Endothelial cell of umbilical vein (primary cell): Measurements from ENCODE around the gene PHACTR2. TPM values are rescaled to one million over a fixed set of nuclear protein-coding genes. Genes with fewer than 3 reads are reported as not detected.

ENCODE experiments used
- BruUV-seq: library from RNA; stranded (reverse); fragments of 400-500 nt; replicated peaks from 2 replicates; lab custom pipeline; 2021; lab: Mats Ljungman, UMichigan
- CTCF ChIA-PET: fragments of 300-600, 350-600 bp; sonication (Branson Sonifier 250); formaldehyde crosslinking; loops from one replicate; lab custom pipeline; 2021; ENCODE audit warnings: antibody characterized with exemption, inconsistent platforms; lab: Charles Lee
- POLR2A ChIA-PET: fragments of 300-600, 350-600 bp; sonication (Branson Sonifier 250); formaldehyde crosslinking; loops from one replicate; lab custom pipeline; 2021; ENCODE audit warnings: antibody characterized with exemption, inconsistent platforms; lab: Charles Lee
- DNase-seq: peaks from one replicate; pipeline ENCODE4 v3.0.0-alpha.2; 2011; ENCODE audit warnings: low read depth, low spot score
- FAIRE-seq: peaks from 2 replicates; lab custom pipeline; 2011; peaks lifted over from hg19 to GRCh38; lab: Jason Lieb, UNC
- H2AFZ ChIP-seq: 2 replicates; pipeline ENCODE4 v1.6.0; 2012; ENCODE audit warnings: low read depth, low read length, control low read depth, inconsistent platforms
- H3K27ac ChIP-seq: 2 replicates; pipeline ENCODE4 v1.5.1; 2011; ENCODE audit warnings: low read depth, mild to moderate bottlenecking, control low read depth, low read length, moderate library complexity; ENCODE audit not compliant: insufficient read depth
- H3K27me3 ChIP-seq, 2 experiments: 2 replicates each; pipeline versions ENCODE4 v1.6.0 to v1.6.1; 2011; ENCODE audit warnings: low read length in 2 of 2, mixed read lengths in 1 of 2; ENCODE audit not compliant: control insufficient read depth in 2 of 2, insufficient read depth in 2 of 2
- H3K36me3 ChIP-seq, 2 experiments: 2 replicates in 1 of 2; 3 replicates in 1 of 2; pipeline ENCODE4 v1.5.1; 2011; ENCODE audit warnings: low read length in 2 of 2, mild to moderate bottlenecking in 1 of 2, moderate library complexity in 1 of 2; ENCODE audit not compliant: control insufficient read depth in 2 of 2, insufficient read depth in 2 of 2; ENCODE audit errors: extremely low read depth in 1 of 2
- H3K4me1 ChIP-seq: 3 replicates; pipeline ENCODE4 v1.5.1; 2011; ENCODE audit warnings: mild to moderate bottlenecking, low read length; ENCODE audit not compliant: control insufficient read depth, insufficient read depth; ENCODE audit errors: extremely low read depth
- H3K4me2 ChIP-seq: 2 replicates; pipeline ENCODE4 v1.6.1; 2011; ENCODE audit warnings: low read length, control low read depth, mixed read lengths; ENCODE audit not compliant: insufficient read depth
- H3K4me3 ChIP-seq, 3 experiments: fragments of 200-600 bp in 1 of 3; sonication (generic), shearing (Covaris generic) in 1 of 3; replicated peaks in 1 of 3; 2 replicates each; pipeline ENCODE4 v1.5.1; 2011 to 2016; ENCODE audit warnings: control low read depth in 3 of 3, low read length in 3 of 3, mild to moderate bottlenecking in 2 of 3, inconsistent platforms in 1 of 3, low read depth in 1 of 3, moderate library complexity in 1 of 3; ENCODE audit not compliant: insufficient read depth in 1 of 3
- H3K79me2 ChIP-seq: 2 replicates; pipeline ENCODE4 v1.6.0; 2012; ENCODE audit warnings: low read length, inconsistent platforms; ENCODE audit not compliant: control insufficient read depth, insufficient read depth
- H3K9ac ChIP-seq: replicated peaks from 2 replicates; pipeline ENCODE3; 2011; ENCODE audit warnings: low read length, control low read depth; ENCODE audit not compliant: insufficient read depth; ENCODE audit errors: extremely low read depth
- H3K9me1 ChIP-seq: replicated peaks from 3 replicates; pipeline ENCODE4 v1.6.0; 2011; ENCODE audit warnings: mild to moderate bottlenecking, low read length; ENCODE audit not compliant: control insufficient read depth, insufficient read depth; ENCODE audit errors: extremely low read depth
- H3K9me3 ChIP-seq: replicated peaks from 2 replicates; pipeline ENCODE4 v1.5.1; 2012; ENCODE audit warnings: low read length, inconsistent platforms; ENCODE audit not compliant: control insufficient read depth, insufficient read depth
- H4K20me1 ChIP-seq: replicated peaks from 2 replicates; pipeline ENCODE3; 2011; ENCODE audit warnings: mild to moderate bottlenecking, low read length; ENCODE audit not compliant: control insufficient read depth, insufficient read depth; ENCODE audit errors: extremely low read depth
- CTCF ChIP-seq, 2 donors: IDR thresholded peaks; 1 replicate in 1 of 2; 2 replicates in 1 of 2; pipeline ENCODE4 v1.5.1; 2011; ENCODE audit warnings: low read length in 2 of 2, mild to moderate bottlenecking in 2 of 2, moderate library complexity in 2 of 2, control low read depth in 1 of 2, inconsistent platforms in 1 of 2, low read depth in 1 of 2; ENCODE audit not compliant: insufficient read depth in 1 of 2; ENCODE audit errors: extremely low read depth in 1 of 2
- EZH2 ChIP-seq: IDR thresholded peaks from 2 replicates; pipeline ENCODE4 v1.6.1; 2012; ENCODE audit warnings: borderline replicate concordance, low read depth, mild to moderate bottlenecking, moderate library complexity, low read length, inconsistent platforms; ENCODE audit not compliant: severe bottlenecking
- FOS ChIP-seq: IDR thresholded peaks from 2 replicates; pipeline ENCODE4 v1.6.1; 2011; ENCODE audit warnings: mild to moderate bottlenecking, low read length, moderate library complexity, borderline replicate concordance; ENCODE audit not compliant: insufficient read depth
- GATA2 ChIP-seq: IDR thresholded peaks from 2 replicates; pipeline ENCODE4 v1.7.0; 2011; ENCODE audit warnings: low read depth, mild to moderate bottlenecking, moderate library complexity, mixed read lengths, low read length; ENCODE audit not compliant: insufficient read length, insufficient read depth
- JUN ChIP-seq: IDR thresholded peaks from 2 replicates; pipeline ENCODE4 v1.6.1; 2011; ENCODE audit warnings: borderline replicate concordance, low read depth; ENCODE audit not compliant: insufficient read length, insufficient read depth
- MAX ChIP-seq: IDR thresholded peaks from 2 replicates; pipeline ENCODE4 v1.6.1; 2011; ENCODE audit not compliant: insufficient read depth, insufficient read length
- MYC ChIP-seq: IDR thresholded peaks from one replicate; pipeline ENCODE4 v1.6.1; 2011; ENCODE audit warnings: mild to moderate bottlenecking, low read depth, low read length
- POLR2A ChIP-seq: IDR thresholded peaks from 2 replicates; pipeline ENCODE4 v1.6.1; 2012; ENCODE audit warnings: low read depth, mild to moderate bottlenecking, control low read depth, low read length
- POLR2AphosphoS5 ChIP-seq: IDR thresholded peaks from 2 replicates; pipeline ENCODE4 v1.6.1; 2012; ENCODE audit warnings: low read depth, mild to moderate bottlenecking, control low read depth, low read length, moderate library complexity; ENCODE audit not compliant: insufficient read depth
- dilution Hi-C: fragments of 300-500 bp; cut with MboI; formaldehyde crosslinking; loops from one replicate; pipeline ENCODE4 v1.15.0; 2019; ENCODE audit warnings: low sequenced_read_pairs; ENCODE audit not compliant: extremely low pct_ligation_motif_present
- intact Hi-C: fragments of 100-400 bp; cut with micrococcal nuclease; formaldehyde crosslinking; loops from one replicate; pipeline ENCODE4 v1.10.0; 2022
- polyA plus RNA-seq, 4 experiments: library from polyadenylated mRNA; depleted of rRNA in 3 of 4; stranded (reverse) in 3 of 4; unstranded in 1 of 4; fragments of >200 nt; gene quantifications; 2 replicates each; pipeline versions ENCODE4 v1.2.1 to v1.2.3, GENCODE V29; 2011 to 2012; ENCODE audit warnings: missing spikeins in 1 of 4
- total RNA-seq: library from RNA; stranded (reverse); gene quantifications from 2 replicates; pipeline ENCODE4 v1.2.3, GENCODE V29; 2021

PHACTR2 gene
- total and polyA plus RNA-seq, 2 donors (not counting 3 experiments of a cell fraction or from before 2014, with no cell fraction given), result 16.3 to 178 TPM

- no peaks in the 10 kb centered on the region for H4K20me1 ChIP-seq
- POLR2A ChIA-PET, result no interaction called here
- TF ChIP-seq MAX (no peak), FOS (no peak), MYC (no peak), POLR2AphosphoS5 (no peak), EZH2 (no peak), CTCF (IDR thresholded peaks at IDR 0.05; ENCODE audit: extremely low read depth in 1 of 2, insufficient read depth in 1 of 2, low read depth in 1 of 2, low read length in 2 of 2) (no peak), POLR2A (no peak), JUN (no peak), GATA2 (no peak)
- dilution Hi-C loops (no loop called here), intact Hi-C loops (no loop called here)
- peaks cover 7% of the 10 kb centered on the region for H3K4me1 ChIP-seq
- no peaks in the 10 kb centered on the region for H3K9me3 ChIP-seq
- no peaks in the 10 kb centered on the region for H3K79me2 ChIP-seq
- H3K27ac ChIP-seq, result no peak overlapping the region
- no peak overlapping the region for H3K4me3 ChIP-seq
- no peak overlapping the region for H2AFZ ChIP-seq
- no peaks in the 10 kb centered on the region for H3K36me3 ChIP-seq
- DNase-seq (no peak), FAIRE-seq (no peak)
- no peak overlapping the region for H3K4me2 ChIP-seq
- BruUV-seq, result no TSS peak
- H3K9ac ChIP-seq, result no peak overlapping the region
- no peaks in the 10 kb centered on the region for H3K27me3 ChIP-seq
- H3K9me1 ChIP-seq, result no peaks in the 10 kb centered on the region
- CTCF ChIA-PET, result no interaction called here
Observed at GRCh38 chr6:143647191-143647590, 30.6 kb upstream of the PHACTR2 start.
